A673 (cell line): Measurements from ENCODE around the gene RGS6. TPM values are rescaled to one million over a fixed set of nuclear protein-coding genes. Genes with fewer than 3 reads are reported as not detected.
A peak's percentile ranks its signal among the peaks of the same experiment; 100 is the strongest.

Experiments
- BruUV-seq: library from RNA; stranded (reverse); fragments of 400-500 nt; replicated peaks from 2 replicates; lab custom pipeline; 2021; lab: Mats Ljungman, UMichigan
- CTCF ChIA-PET: fragments of 300-600 bp; sonication (Branson Sonifier 250); formaldehyde crosslinking; loops from one replicate; lab custom pipeline; 2022; ENCODE audit warnings: antibody characterized with exemption; lab: Charles Lee
- POLR2A ChIA-PET: fragments of 300-600 bp; sonication (Branson Sonifier 250); formaldehyde crosslinking; loops from one replicate; lab custom pipeline; 2022; ENCODE audit warnings: antibody characterized with exemption; ENCODE audit not compliant: low non-redundant PET; lab: Charles Lee
- DNase-seq: peaks from one replicate; pipeline ENCODE4 v3.0.0-alpha.2; 2015; ENCODE audit warnings: low spot score
- H3K27ac ChIP-seq: fragments of 200-600 bp; sonication (generic); 2 replicates; pipeline ENCODE4 v1.5.1; 2016; ENCODE audit warnings: mixed run types, low read depth, mild to moderate bottlenecking, mixed read lengths, antibody characterized with exemption, low read length; ENCODE audit not compliant: poor library complexity, severe bottlenecking
- H3K27me3 ChIP-seq: fragments of 200-600 bp; sonication (generic); replicated peaks from 2 replicates; pipeline ENCODE4 v1.6.1; 2017; ENCODE audit warnings: mixed run types, low read depth, mild to moderate bottlenecking, mixed read lengths, antibody characterized with exemption, low read length; ENCODE audit not compliant: insufficient read depth, poor library complexity
- H3K36me3 ChIP-seq: fragments of 200-600 bp; sonication (generic); 2 replicates; pipeline ENCODE4 v1.6.1; 2016; ENCODE audit warnings: mixed run types, mild to moderate bottlenecking, mixed read lengths, antibody characterized with exemption, low read length; ENCODE audit not compliant: insufficient read depth, poor library complexity, severe bottlenecking
- H3K4me1 ChIP-seq: fragments of 200-600 bp; sonication (generic); 2 replicates; pipeline ENCODE4 v1.6.1; 2017; ENCODE audit warnings: mixed run types, mild to moderate bottlenecking, mixed read lengths, antibody characterized with exemption, low read length; ENCODE audit not compliant: insufficient read depth, poor library complexity, severe bottlenecking
- H3K4me3 ChIP-seq: fragments of 200-600 bp; sonication (generic); 2 replicates; pipeline ENCODE4 v1.5.1; 2016; ENCODE audit warnings: low read depth, mixed run types, mild to moderate bottlenecking, mixed read lengths, low read length; ENCODE audit not compliant: poor library complexity, severe bottlenecking
- H3K9me3 ChIP-seq: fragments of 200-600 bp; sonication (generic); 2 replicates; pipeline ENCODE4 v1.6.1; 2016; ENCODE audit warnings: mixed run types, low read depth, mild to moderate bottlenecking, mixed read lengths, antibody characterized with exemption, low read length; ENCODE audit not compliant: poor library complexity, severe bottlenecking
- CTCF ChIP-seq: fragments of 300-800, 200-600 bp; sonication (generic); conservative IDR thresholded peaks from 2 replicates; pipeline ENCODE4 v1.5.1; 2017; ENCODE audit warnings: low read depth, mild to moderate bottlenecking, antibody characterized with exemption, low read length, moderate library complexity, mixed read lengths
- EZH2 ChIP-seq: fragments of 200-600 bp; sonication (generic); IDR thresholded peaks from 2 replicates; pipeline ENCODE4 v1.6.1; 2017; ENCODE audit warnings: borderline replicate concordance, low read depth, mild to moderate bottlenecking, mixed read lengths, antibody characterized with exemption, low read length; ENCODE audit not compliant: poor library complexity, severe bottlenecking
- intact Hi-C: fragments of 100-400 bp; cut with micrococcal nuclease; formaldehyde crosslinking; loops from one replicate; pipeline ENCODE4 v1.10.0; 2022; ENCODE audit not compliant: unreplicated experiment
- total RNA-seq: library from RNA; stranded (reverse); gene quantifications from 2 replicates; pipeline ENCODE4 v1.2.3, GENCODE V29; 2021

The RGS6 gene
- total RNA-seq, 1 experiment from 2014 or later: not detected

GRCh38 chr14:72081137-72081536 is 148.9 kb downstream of the RGS6 start:
- Histone ChIP-seq H3K27ac (no peak overlapping the region), H3K36me3 (no peaks in the 10 kb centered on the region), H3K27me3 (no peaks in the 10 kb centered on the region), H3K4me3 (no peak overlapping the region), H3K9me3 (no peaks in the 10 kb centered on the region), H3K4me1 (no peaks in the 10 kb centered on the region)
- no peak for DNase-seq
- BruUV-seq: no TSS peak
- intact Hi-C loops: no loop called here
- ChIA-PET CTCF (no interaction called here), POLR2A (no interaction called here)
- TF ChIP-seq CTCF (no peak), EZH2 (no peak)

GRCh38 chr14:72084935-72085334 is 152.7 kb downstream of the RGS6 start:
- ChIA-PET CTCF (no interaction called here), POLR2A (no interaction called here)
- no peak for TF ChIP-seq EZH2
- no peak for TF ChIP-seq CTCF
- BruUV-seq: no TSS peak
- intact Hi-C loops: no loop called here
- Histone ChIP-seq H3K27ac (no peak overlapping the region), H3K36me3 (no peaks in the 10 kb centered on the region), H3K27me3 (no peaks in the 10 kb centered on the region), H3K9me3 (no peaks in the 10 kb centered on the region), H3K4me1 (no peaks in the 10 kb centered on the region), H3K4me3 (no peak overlapping the region)
- no peak for DNase-seq

- Histone ChIP-seq H3K27me3 (peaks cover under 1% of the 10 kb centered on the region), H3K4me3 (no peak overlapping the region)
Measured at GRCh38 chr14:72089625-72090024, 157.4 kb downstream of the RGS6 start.

More at GRCh38 chr14:72089625-72090024, 157.4 kb downstream of the RGS6 start:
- no TSS peak for BruUV-seq
- POLR2A ChIA-PET: no interaction called here
- CTCF ChIA-PET: interaction anchor here (0.6 kb wide), 1 partner anchor 15 kb away, joined by 3 read pairs; no protein-coding TSS in a partner anchor
- no peak overlapping the region for H3K27ac ChIP-seq
- TF ChIP-seq EZH2 (no peak), CTCF (no peak)
- DNase-seq: peak; percentile 8
- intact Hi-C loops: no loop called here
- H3K4me1 ChIP-seq: no peaks in the 10 kb centered on the region
- H3K9me3 ChIP-seq: no peaks in the 10 kb centered on the region
- H3K36me3 ChIP-seq: no peaks in the 10 kb centered on the region
